ENCODE data around the gene DOCK3. TPM values are rescaled to one million over a fixed set of nuclear protein-coding genes. Genes with fewer than 3 reads are reported as not detected.
A peak's percentile ranks its signal among the peaks of the same experiment; 100 is the strongest.

The DOCK3 gene
- total RNA-seq, 1 experiment from 2014 or later, result 0.26 TPM

- no peak for DNase-seq (ENCODE audit: low read depth, low spot score)
- in situ Hi-C loops (cut with HindIII; ENCODE audit: low pct_unique_long_range_greater_than_20kb, low sequenced_read_pairs), result no loop called here
Observed at GRCh38 chr3:51332156-51332555, 657.4 kb downstream of the DOCK3 start.

DNA sequence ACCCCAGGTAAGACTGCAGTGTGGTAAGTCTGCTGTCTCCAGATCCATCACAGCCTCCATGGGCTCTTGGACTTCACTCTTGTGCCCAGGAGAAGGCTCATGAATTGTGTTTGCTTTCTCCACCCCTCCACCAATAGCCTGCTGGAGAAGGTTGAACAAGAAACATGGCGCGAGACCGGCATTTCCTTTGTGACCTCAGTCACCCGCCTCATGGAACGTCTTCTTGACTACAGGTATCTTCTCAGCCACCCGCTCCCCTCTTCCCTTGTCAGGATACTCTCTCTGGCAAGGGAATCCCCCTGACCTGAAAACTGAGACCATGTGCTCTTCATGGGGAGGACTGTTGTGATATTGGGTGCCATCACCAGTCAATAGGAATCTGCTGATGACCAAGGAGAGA is 658.3 kb downstream of the DOCK3 start:
- in situ Hi-C loops (cut with HindIII; ENCODE audit: low pct_unique_long_range_greater_than_20kb, low sequenced_read_pairs), result no loop called here
- no peak for DNase-seq (ENCODE audit: low read depth, low spot score)

- DNase-seq (ENCODE audit: low read depth, low spot score), result no peak
- in situ Hi-C loops (cut with HindIII; ENCODE audit: low pct_unique_long_range_greater_than_20kb, low sequenced_read_pairs), result no loop called here
Observed at GRCh38 chr3:51336261-51336660, 661.5 kb downstream of the DOCK3 start.

GRCh38 chr3:51337666-51338065 is 662.9 kb downstream of the DOCK3 start:
- in situ Hi-C loops (cut with HindIII; ENCODE audit: low pct_unique_long_range_greater_than_20kb, low sequenced_read_pairs), result no loop called here
- DNase-seq (ENCODE audit: low read depth, low spot score), result no peak

DNA sequence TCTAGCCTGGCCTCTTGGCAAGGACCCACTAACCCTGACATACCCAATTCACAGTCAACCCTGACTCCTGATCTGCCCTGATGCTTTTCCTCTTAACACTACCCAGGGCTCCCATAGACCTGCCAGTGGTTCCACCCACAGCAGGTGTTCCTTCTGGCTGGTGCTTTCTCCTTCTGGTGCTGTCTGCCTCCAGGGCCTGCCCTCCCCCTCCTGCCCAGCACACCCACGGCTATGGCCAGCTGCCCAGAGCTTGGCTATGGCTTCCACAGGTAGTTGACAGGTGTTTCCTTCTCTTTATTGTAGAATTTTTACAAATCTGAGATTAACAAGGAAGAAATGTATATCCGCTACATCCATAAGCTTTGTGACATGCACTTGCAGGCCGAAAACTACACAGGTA is 663.9 kb downstream of the DOCK3 start:
- no peak for DNase-seq (ENCODE audit: low read depth, low spot score)
- in situ Hi-C loops (cut with HindIII; ENCODE audit: low pct_unique_long_range_greater_than_20kb, low sequenced_read_pairs), result no loop called here

DNA sequence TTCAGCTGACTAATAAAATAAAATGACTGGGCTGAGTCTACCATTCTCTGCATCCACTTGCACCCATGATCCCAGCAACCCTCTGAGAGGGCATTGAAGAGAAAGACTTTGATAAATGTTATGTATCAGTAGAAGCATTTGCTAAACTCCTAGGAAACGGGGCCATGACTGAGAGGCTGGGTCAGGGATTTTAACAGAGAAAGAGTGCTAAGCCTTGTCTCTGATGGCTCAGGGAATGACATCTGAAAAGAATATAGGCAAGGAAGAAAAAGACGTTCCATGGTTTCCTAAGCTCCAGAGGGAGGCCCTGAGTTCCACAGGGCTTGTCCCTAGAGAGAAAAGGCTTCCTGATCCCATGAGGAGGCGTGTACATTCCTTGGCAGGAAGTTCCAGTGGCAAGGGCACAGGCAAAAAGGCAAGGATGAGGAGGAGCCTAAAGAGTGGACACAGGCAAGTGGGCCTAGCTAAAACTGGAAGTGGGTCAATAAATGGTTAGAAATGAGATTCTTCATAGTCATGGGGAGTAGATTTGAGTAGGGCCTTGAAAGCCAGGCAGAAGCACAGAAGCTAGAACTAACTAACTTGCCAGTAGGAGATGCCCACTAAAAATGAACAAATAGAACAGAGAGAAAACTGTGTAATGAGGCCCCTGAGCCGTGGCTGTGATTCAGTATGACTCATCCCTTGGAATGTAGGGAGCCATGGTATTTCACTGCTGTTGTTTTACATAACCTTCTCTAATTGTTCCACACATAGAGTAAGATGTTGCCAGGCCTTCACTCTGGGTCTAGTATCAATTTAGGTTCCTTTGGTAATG is 665.5 kb downstream of the DOCK3 start:
- in situ Hi-C loops (cut with HindIII; ENCODE audit: low pct_unique_long_range_greater_than_20kb, low sequenced_read_pairs), result no loop called here
- peak; percentile 70 for DNase-seq (ENCODE audit: low read depth, low spot score)

DNA sequence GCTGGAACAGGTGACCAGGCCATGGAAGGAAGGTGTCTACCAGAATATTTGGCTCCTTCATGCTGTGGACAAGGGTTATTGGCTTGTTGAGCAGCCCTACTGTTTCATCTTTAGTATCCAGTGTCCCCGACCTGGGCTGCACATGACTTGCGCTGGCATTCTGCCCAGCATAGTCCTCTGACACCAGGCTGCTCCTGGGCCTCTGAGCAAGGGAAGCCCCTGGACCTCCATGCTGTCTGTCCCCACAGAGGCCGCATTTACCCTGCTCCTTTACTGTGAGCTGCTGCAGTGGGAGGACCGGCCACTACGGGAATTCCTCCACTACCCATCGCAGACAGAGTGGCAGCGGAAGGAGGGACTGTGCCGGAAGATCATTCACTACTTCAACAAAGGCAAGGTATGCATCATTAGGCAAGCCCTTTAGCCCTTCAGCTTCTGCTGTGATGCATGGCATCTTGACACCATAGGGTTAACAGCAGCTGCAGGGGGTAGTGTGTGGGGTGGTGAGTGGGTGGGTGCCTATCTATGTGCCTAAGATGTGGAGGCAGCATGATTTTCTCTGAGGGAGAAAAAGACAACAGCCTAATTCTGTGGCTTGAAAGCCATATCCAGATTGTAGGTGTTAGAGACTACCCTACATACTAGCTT is 666.4 kb downstream of the DOCK3 start:
- in situ Hi-C loops (cut with HindIII; ENCODE audit: low pct_unique_long_range_greater_than_20kb, low sequenced_read_pairs), result no loop called here
- DNase-seq (ENCODE audit: low read depth, low spot score), result no peak

- no peak for DNase-seq (ENCODE audit: low read depth, low spot score)
- in situ Hi-C loops (cut with HindIII; ENCODE audit: low pct_unique_long_range_greater_than_20kb, low sequenced_read_pairs), result no loop called here
Observed at GRCh38 chr3:51343918-51344687, 669.4 kb downstream of the DOCK3 start.

- DNase-seq (ENCODE audit: low read depth, low spot score), result no peak
- in situ Hi-C loops (cut with HindIII; ENCODE audit: low pct_unique_long_range_greater_than_20kb, low sequenced_read_pairs), result no loop called here
Observed at GRCh38 chr3:51350751-51351150, 676.0 kb downstream of the DOCK3 start.

DNA sequence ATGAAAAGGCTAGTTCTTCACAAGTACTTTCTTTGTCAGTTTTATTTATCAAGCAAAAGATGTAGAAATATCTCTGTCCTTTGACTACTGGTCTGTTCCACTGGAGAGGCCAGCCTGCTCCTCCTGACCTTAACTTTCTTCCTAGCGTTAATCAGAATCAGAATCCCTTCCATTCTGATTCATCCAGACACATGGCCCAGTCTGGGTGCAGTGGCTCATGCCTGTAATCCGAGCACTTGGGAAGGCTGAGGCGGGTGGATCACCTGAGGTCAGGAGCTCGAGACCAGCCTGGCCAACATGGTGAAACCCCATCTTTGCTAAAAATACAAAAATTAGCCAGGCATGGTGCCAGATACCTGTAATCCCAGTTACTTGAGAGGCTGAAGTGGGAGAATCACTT is 678.4 kb downstream of the DOCK3 start:
- DNase-seq (ENCODE audit: low read depth, low spot score), result no peak
- in situ Hi-C loops (cut with HindIII; ENCODE audit: low pct_unique_long_range_greater_than_20kb, low sequenced_read_pairs), result no loop called here

DNA sequence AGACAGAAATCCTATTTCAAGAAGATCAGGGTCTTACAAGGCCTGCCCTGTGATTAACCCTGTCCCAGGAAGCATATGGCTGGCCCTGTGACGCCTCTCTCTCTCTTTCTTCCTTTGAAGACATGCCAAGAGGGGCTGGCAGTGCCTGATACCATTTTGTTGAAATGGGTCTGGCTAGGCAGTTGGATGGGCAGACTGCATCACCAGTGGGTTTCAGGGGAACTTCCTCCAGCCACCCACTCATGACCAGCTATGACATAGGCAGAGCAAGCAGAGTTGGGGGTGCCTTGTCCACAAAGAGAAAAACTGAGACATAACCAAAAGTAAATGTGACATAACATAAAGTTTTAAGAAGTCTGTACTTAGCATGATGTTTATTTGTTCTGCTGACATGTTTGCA is 679.0 kb downstream of the DOCK3 start:
- in situ Hi-C loops (cut with HindIII; ENCODE audit: low pct_unique_long_range_greater_than_20kb, low sequenced_read_pairs), result no loop called here
- no peak for DNase-seq (ENCODE audit: low read depth, low spot score)

GRCh38 chr3:51354172-51354571 is 679.4 kb downstream of the DOCK3 start:
- no peak for DNase-seq (ENCODE audit: low read depth, low spot score)
- in situ Hi-C loops (cut with HindIII; ENCODE audit: low pct_unique_long_range_greater_than_20kb, low sequenced_read_pairs), result no loop called here

DNA sequence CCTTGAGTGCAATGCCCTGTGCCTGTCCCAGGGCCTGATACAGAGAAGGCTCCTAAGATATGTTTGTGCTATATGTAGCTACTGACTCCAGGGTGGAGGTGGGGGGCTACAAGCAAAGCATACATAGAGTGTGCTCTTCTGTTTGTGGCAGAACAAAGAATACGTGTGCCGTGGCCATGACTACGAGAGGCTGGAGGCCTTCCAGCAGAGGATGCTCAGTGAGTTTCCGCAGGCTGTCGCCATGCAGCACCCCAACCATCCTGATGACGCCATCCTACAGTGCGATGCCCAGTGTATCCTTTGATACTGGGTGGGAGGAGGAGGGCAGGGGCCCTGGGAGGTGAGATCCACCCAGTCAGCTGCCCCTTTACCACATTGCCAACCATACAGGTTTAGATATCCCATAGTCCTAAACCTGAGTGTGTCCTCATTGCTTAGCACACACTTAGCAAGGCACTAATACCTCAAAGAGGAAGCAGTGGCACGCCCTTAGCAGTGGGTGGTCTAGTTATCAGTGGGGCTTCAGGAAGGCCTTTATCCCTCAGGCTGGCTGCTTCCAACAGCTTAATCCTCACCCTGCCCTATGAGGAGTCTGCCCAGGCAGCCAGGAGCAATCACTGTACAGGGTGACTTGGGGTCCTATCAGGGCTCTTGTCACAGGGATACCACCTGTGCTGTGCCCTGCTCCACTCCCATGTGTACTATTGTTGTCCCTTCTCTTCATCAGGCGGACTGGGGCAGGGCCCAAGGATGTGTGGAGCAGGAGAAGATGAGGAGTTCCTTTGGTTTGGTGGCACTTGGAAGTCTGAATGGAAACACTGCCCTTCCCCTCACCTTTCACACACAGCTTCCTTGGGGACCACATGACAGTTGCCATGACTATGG is 680.2 kb downstream of the DOCK3 start:
- in situ Hi-C loops (cut with HindIII; ENCODE audit: low pct_unique_long_range_greater_than_20kb, low sequenced_read_pairs), result no loop called here
- no peak for DNase-seq (ENCODE audit: low read depth, low spot score)

GRCh38 chr3:51355891-51356578 is 681.3 kb downstream of the DOCK3 start:
- DNase-seq (ENCODE audit: low read depth, low spot score), result no peak
- in situ Hi-C loops (cut with HindIII; ENCODE audit: low pct_unique_long_range_greater_than_20kb, low sequenced_read_pairs), result no loop called here

DNA sequence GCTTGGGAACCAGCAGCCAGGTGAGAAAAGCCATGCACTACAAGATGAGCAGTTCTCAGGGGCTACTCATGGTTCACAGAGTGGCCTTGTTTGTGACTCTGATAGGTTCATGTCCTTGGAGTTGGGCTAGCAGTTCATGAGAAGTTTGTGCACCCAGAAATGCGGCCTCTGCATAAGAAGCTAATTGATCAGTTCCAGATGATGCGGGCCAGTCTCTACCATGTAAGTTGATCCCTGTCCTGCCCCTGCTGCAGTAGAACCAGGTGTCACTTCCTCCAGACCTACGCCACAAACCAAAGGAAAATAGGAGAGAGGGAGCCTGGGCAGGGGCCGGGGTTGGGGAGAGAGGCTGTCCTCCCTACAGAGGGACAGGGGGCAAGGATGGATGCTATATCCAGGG is 683.1 kb downstream of the DOCK3 start:
- in situ Hi-C loops (cut with HindIII; ENCODE audit: low pct_unique_long_range_greater_than_20kb, low sequenced_read_pairs), result no loop called here
- no peak for DNase-seq (ENCODE audit: low read depth, low spot score)

DNA sequence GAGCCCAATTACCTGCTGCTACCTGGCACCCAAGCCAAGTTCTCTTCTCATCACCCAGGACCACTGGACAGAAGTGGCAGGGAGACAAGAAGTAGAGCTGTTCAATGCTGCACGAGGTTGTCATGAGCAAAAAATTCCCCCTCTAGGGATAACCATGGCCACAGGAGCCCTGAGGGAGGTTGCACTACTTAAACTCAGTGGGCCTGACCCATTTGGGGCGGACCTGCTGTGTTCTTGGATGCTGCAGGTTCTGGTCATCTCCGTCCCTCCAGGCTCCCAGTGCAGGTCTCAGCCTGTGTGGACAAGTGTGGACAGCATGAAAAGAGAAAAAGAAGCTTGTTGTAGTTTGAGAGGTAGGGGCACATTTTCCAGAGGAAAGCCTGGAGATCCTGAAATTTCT is 684.3 kb downstream of the DOCK3 start:
- DNase-seq (ENCODE audit: low read depth, low spot score), result no peak
- in situ Hi-C loops (cut with HindIII; ENCODE audit: low pct_unique_long_range_greater_than_20kb, low sequenced_read_pairs), result no loop called here

DNA sequence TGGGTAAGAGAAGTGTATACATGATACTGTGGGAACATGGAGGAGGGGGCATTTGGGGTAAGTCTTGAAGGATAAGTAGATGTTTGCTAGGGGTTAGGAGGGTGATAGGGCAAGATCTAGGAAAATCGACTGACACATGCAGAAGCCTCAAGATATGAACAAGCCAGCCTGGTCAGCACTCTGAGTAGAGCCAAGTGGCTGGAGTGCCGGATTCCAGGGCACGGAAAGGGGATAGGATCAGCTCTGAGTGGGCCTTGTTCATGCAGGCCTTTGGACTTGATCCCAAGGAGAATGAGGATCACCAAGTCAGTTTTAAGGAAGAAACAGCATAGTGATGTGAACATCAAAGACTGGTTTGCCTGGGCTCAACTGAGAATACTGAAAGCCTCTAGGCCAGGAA is 686.1 kb downstream of the DOCK3 start:
- DNase-seq (ENCODE audit: low read depth, low spot score), result no peak
- in situ Hi-C loops (cut with HindIII; ENCODE audit: low pct_unique_long_range_greater_than_20kb, low sequenced_read_pairs), result no loop called here

Measured in SK-MEL-5 (cell line).